GM18526 (cell line): Measurements from ENCODE around the gene PATJ.

Source experiments
- POLR2A ChIP-seq: IDR thresholded peaks from 3 replicates; pipeline ENCODE4 v1.6.1; 2011; ENCODE audit not compliant: insufficient read length; ENCODE audit errors: extremely low read depth

Gene PATJ

DNA sequence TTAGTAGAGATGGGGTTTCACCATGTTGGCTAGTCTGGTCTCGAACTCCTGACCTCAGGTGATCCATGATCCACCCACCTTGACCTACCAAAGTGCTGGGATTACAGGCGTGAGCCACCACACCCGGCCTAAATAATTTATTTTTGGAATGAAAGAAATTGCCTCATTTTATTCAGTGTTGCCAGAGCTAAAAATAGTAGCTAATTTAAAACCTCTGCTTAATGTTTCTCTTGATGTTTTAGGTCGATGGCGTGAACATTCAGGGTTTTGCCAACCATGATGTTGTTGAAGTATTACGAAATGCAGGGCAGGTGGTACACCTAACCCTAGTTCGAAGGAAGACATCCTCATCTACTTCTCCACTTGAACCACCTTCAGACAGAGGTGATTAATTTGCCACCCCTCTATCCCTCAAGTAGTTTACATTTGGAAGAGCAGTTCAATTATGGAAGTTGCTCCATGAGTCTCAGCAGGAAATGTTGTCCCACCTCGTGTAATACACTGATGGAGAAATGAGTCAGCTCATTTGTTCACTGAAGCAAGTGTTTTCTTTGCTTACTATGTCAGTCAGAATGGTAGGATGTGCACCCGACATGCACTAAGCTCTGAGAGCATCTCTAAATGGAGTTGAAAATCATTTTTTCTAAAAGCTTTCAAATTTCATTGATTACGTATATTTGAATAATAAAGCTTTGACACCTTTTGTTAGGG, 54.9 kb downstream of the PATJ start:
- TF ChIP-seq POLR2A: no peak

- no peak for TF ChIP-seq POLR2A
Measured at GRCh38 chr1:61807606-61808140, 65.4 kb downstream of the PATJ start.

DNA sequence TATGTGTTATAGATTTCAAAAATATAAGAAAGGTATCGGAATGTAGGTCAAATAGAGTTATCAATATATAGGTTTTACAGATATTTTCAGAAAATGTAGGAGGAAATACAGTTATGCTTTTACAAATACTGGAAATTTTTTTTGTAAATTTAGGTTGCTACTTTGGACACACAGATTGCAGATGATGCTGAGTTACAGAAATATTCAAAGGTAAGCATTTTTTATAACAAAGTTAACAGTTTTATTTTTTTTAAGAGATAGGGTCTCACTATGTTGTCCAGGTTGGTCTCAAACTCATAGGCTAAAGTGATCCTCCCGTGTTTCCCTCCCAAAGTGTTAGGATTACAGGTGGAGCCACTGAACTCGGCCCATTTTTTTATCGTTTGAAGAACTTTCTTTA, 66.0 kb downstream of the PATJ start:
- no peak for TF ChIP-seq POLR2A

DNA sequence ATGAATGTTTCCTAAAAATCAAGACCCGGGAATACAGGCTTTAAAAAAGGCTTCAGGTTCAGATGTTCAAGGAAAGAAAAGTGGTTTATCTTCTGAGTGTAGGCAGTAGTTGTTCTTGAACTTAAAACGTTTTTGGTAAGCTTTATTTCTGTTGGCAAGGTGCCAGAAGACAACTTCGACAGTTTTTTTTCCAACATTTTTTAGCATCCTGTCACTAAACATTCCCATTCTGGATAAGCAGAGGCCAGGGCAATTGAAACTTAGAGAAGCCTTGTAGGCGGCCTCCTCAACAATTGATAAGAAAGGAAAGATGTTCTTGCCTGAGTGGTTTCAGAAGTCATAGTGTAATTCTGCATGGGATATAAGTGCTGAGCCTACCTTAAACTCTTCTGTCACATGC, 66.7 kb downstream of the PATJ start:
- no peak for TF ChIP-seq POLR2A

DNA sequence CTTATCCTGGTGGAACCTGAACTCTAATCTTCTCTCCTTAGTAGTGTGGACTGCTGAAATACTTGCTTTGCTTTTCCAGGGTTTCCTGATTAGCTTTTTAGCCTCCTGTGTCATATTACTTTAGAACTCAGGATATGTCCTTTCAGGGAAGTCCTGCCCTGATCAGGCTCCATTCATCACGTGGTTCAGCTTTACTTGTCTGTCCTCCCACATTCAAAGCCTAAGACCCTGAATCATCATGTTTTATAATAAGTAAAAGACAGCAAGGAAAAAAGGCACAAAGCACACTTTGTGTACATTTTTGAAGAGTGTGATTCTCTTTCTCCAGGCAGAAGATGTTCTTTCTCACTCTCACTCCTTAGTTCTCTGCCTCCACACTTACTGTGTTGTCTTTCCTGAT, 70.6 kb downstream of the PATJ start:
- TF ChIP-seq POLR2A: no peak

GRCh38 chr1:61816191-61816590, 73.9 kb downstream of the PATJ start:
- TF ChIP-seq POLR2A: no peak

DNA sequence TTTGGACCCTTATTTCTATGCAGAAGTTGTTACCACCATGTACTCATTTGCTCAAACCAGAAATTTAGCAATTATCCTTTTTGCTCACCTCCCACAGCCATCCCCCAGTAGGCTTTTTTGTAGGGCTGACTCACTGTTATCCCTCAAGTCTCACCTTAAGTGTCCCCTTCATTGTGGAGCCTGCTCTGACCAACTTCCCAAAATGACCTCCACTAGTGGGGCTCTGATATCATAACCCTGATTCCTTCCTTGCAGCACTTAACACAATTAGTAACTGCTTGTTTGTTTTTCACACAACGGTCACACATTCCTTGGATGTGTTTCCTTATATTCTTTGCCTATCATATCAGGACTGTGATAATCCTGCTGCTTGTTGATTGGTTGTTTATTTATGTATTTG, 76.7 kb downstream of the PATJ start:
- no peak for TF ChIP-seq POLR2A

GRCh38 chr1:61819421-61819820, 77.1 kb downstream of the PATJ start:
- TF ChIP-seq POLR2A: no peak

GRCh38 chr1:61825393-61825792, 83.1 kb downstream of the PATJ start:
- no peak for TF ChIP-seq POLR2A

DNA sequence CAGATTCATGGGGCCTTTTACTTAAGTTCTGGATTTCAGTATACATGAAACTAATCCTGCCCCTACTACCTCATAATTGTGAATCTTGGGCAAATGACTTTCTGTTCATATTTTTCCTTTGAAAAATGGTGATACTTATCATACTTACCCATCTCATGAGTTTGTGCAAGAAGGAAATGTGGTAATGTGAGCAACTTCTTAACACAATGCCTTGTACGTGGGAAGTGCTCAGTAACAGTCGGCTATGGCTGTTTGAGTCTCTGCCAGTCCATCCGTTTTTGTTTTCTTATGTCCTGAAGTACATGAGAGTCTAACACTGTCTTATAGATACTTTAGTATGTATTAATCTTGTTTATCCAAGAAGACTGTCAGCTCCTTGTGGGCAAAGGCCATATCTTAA, 86.5 kb downstream of the PATJ start:
- no peak for TF ChIP-seq POLR2A

- no peak for TF ChIP-seq POLR2A
Measured at GRCh38 chr1:61836649-61837048, 94.4 kb downstream of the PATJ start.

GRCh38 chr1:61839679-61840078, 97.4 kb downstream of the PATJ start:
- TF ChIP-seq POLR2A: no peak

GRCh38 chr1:61842036-61842435, 99.8 kb downstream of the PATJ start:
- TF ChIP-seq POLR2A: no peak

- no peak for TF ChIP-seq POLR2A
Measured at GRCh38 chr1:61842863-61843514, 100.7 kb downstream of the PATJ start.

DNA sequence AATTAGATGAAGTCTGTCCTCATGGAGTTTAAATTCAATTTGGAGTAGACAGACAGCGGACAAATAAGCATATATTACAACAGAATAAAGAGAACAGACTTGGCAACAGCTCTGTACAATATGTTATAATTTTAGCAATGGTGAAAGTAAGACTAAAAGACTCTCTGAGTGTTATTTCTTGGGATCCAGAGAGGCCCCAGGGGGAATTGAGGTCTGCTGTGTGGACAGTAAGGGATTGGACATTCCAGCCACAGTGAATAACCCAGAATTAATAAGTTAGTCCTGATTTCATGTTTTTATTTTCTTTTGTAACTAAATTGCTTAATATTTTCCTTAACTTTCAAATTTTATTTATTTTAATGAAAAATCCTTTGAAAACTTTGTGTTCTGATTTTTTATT, 101.7 kb downstream of the PATJ start:
- TF ChIP-seq POLR2A: no peak

DNA sequence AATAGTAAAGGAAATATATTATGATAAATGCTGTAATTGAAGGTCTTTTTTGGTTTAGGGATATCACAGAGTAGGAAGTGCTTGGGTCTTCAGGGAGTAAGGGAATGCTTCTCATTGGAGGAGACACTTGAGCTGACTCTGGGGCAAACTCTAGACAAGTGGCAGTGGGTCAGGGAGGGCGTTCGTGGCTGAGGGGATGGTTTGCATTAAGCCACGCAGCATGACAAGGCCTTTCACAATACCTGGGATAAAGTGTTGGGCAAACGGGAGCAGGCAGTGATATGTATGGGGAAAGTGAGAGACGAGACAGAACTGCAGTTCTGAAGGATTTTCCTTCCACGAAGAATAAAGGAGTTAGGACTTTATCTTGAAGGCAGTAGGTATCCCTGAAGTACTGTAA, 109.0 kb downstream of the PATJ start:
- no peak for TF ChIP-seq POLR2A
